ENCODE results near the gene PHF20. TPM values are rescaled to one million over a fixed set of nuclear protein-coding genes. Genes with fewer than 3 reads are reported as not detected.
"Not testable (repeated sequence)": the region's sequence is repeated elsewhere in the genome, so short reads cannot be mapped to it uniquely, and the experiment has no call there.

PHF20 gene
- total RNA-seq, 1 donor, result 34.5 TPM

GRCh38 chr20:35840421-35840820 is 68.6 kb downstream of the PHF20 start:
- no peak for DNase-seq (ENCODE audit: low read depth)

GRCh38 chr20:35842361-35842760 is 70.5 kb downstream of the PHF20 start:
- DNase-seq (ENCODE audit: low read depth), result no peak
- H3K4me3 ChIP-seq (ENCODE audit: low read depth, low read length), result no peak overlapping the region
- no peak for TF ChIP-seq CTCF (IDR thresholded peaks at IDR 0.05; ENCODE audit: insufficient read depth, low read depth, low read length)

More at GRCh38 chr20:35840421-35840820, 68.6 kb downstream of the PHF20 start:
- no peak overlapping the region for H3K4me3 ChIP-seq (ENCODE audit: low read depth, low read length)
- TF ChIP-seq CTCF (IDR thresholded peaks at IDR 0.05; ENCODE audit: insufficient read depth, low read depth, low read length), result no peak

GRCh38 chr20:35843894-35844293 is 72.1 kb downstream of the PHF20 start:
- not testable (repeated sequence) for DNase-seq (ENCODE audit: low read depth); H3K4me3 ChIP-seq (ENCODE audit: low read depth, low read length)

- no peak for DNase-seq (ENCODE audit: low read depth)
- TF ChIP-seq CTCF (IDR thresholded peaks at IDR 0.05; ENCODE audit: insufficient read depth, low read depth, low read length), result no peak
Measured at GRCh38 chr20:35845561-35845960, 73.7 kb downstream of the PHF20 start.

GRCh38 chr20:35849706-35850105 is 77.9 kb downstream of the PHF20 start:
- no peak for TF ChIP-seq CTCF (IDR thresholded peaks at IDR 0.05; ENCODE audit: insufficient read depth, low read depth, low read length)
- DNase-seq (ENCODE audit: low read depth), result no peak
- no peak overlapping the region for H3K4me3 ChIP-seq (ENCODE audit: low read depth, low read length)

More at GRCh38 chr20:35845561-35845960, 73.7 kb downstream of the PHF20 start:
- H3K4me3 ChIP-seq (ENCODE audit: low read depth, low read length), result no peak overlapping the region

- not testable (repeated sequence) for H3K4me3 ChIP-seq (ENCODE audit: low read depth, low read length); DNase-seq (ENCODE audit: low read depth)
Measured at GRCh38 chr20:35851659-35852058, 79.8 kb downstream of the PHF20 start.

- H3K4me3 ChIP-seq (ENCODE audit: low read depth, low read length), result no peak overlapping the region
- DNase-seq (ENCODE audit: low read depth), result peak; percentile 64
- TF ChIP-seq CTCF (IDR thresholded peaks at IDR 0.05; ENCODE audit: insufficient read depth, low read depth, low read length), result no peak
Measured at GRCh38 chr20:35854713-35855348, 83.0 kb downstream of the PHF20 start.

GRCh38 chr20:35855641-35856040 is 83.8 kb downstream of the PHF20 start:
- H3K4me3 ChIP-seq (ENCODE audit: low read depth, low read length); DNase-seq (ENCODE audit: low read depth): not testable (repeated sequence)

All from fibroblast of villous mesenchyme (primary cell).